ENCODE measurements around the gene FAT4.

Gene FAT4

DNA sequence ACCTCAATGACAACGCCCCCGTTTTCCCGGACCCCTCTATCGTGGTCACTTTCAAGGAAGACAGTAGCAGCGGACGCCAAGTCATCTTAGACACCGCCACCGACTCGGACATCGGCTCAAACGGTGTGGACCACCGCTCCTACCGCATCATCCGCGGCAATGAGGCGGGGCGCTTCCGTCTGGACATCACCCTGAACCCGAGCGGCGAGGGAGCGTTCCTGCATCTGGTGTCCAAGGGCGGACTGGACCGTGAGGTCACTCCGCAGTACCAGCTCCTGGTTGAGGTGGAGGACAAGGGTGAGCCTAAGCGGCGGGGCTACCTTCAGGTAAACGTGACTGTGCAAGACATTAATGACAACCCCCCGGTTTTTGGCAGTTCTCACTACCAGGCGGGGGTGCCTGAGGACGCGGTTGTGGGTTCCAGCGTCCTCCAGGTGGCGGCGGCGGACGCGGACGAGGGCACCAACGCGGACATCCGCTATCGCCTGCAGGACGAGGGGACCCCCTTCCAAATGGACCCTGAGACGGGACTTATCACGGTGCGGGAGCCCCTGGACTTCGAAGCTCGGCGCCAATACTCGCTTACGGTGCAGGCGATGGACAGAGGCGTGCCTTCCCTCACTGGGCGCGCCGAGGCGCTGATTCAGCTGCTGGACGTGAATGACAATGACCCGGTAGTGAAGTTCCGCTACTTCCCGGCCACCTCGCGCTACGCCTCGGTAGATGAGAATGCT, 2.2 kb downstream of the FAT4 start:
- DNase-seq, result no peak

DNA sequence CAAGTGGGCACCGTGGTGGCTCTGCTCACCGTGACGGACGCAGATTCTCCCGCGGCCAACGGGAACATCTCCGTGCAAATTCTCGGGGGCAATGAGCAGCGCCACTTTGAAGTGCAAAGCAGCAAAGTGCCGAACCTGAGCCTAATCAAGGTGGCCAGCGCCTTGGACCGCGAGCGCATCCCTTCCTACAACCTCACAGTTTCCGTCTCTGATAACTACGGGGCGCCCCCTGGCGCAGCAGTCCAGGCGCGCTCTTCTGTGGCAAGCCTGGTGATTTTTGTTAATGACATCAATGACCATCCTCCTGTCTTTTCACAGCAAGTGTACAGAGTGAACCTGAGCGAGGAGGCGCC, 2.7 kb downstream of the FAT4 start:
- no peak for DNase-seq

DNA sequence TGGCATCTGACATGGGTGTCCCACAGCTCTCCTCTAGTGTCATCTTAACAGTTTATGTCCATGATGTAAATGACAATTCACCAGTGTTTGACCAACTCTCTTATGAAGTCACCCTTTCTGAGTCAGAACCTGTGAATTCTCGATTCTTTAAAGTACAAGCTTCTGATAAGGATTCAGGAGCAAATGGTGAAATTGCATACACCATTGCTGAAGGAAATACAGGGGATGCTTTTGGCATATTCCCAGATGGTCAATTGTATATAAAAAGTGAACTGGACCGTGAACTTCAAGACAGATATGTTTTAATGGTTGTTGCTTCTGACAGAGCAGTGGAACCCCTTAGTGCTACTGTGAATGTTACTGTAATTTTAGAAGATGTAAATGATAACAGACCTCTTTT, 4.6 kb downstream of the FAT4 start:
- no peak for DNase-seq

DNA sequence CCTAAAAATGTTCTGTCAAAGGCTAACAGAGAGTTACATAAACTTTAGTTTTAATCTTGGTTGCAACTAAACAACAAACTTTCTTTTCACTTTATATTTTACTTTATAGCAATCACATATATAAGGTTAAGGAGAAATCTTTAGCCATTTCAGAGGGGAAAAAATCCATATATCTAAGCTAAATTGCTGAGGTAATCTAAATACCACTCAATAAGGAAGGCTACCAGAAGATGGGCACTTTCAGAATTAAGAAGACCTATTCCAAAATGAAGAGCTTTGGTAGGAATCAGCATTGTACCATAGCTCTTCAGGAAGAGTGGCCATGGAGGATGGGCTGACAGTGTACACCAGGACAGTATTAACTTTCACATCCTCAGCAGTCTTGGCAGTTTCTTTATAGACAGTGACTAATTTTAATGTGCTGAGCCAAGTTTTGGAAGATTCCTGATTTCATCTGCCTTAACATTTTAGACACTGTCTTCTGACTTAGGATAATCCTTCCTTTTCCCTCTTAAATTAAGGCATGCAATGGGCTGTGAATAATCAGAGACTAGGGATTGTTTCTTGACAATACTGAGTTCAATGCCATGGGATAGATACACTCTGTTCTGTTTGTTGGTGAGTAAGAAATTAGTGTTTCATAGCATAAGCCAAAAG, 7.1 kb downstream of the FAT4 start:
- DNase-seq, result no peak

DNA sequence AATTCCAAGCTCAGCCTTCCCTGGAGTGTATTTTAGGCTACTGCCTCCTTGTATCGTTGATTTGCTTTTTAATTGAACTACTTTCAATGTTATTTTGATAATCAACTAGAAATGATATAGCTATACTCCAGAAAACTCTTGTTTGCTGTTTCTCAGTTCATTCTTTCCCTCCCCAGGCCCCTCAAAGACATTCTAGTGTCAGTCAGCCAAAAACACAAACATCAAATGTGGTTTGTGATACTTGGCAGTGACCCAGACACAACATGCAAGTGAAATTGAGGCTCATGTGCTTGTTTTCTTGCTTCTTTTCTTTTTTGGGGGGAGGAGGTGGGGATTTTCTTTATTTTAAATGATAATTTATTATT, 7.6 kb downstream of the FAT4 start:
- DNase-seq, result no peak

DNA sequence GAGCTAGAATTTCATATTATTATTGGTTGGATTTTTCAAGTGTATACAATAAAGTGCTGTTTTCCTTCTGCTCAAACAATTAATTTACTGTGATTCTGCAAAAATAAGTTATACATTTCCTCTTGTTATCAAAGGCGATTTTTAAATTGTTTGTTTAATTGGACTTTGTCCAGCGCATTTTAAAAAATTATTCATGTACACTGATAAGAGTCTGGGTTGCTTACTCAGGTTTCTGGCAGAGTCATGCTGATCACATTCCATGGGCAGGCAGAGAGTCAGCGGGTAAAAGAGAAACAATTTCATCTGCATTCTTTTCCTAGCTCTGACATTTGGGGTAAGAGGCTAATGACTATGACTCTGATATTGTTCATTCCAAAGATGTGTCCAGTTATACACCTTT, 8.9 kb downstream of the FAT4 start:
- DNase-seq, result no peak

DNA sequence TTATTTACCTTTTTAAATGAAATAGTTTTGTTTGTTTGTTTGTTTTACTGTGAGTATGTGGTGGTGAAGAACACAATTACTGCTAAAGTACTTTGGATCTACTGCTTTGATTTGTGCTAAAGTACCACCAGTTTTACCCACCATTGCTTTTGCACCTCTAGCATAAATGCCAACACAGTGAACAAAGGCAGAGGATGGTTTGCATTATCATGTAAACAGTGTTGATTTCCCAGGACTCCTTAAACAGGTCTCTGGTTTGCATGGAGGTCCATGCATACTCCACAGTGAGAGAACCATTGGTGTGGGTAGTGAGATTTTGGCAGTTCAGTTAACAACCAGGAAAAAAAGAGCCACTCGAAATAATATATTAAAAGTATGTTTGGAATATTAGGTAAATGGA, 11.0 kb downstream of the FAT4 start:
- DNase-seq, result no peak

DNA sequence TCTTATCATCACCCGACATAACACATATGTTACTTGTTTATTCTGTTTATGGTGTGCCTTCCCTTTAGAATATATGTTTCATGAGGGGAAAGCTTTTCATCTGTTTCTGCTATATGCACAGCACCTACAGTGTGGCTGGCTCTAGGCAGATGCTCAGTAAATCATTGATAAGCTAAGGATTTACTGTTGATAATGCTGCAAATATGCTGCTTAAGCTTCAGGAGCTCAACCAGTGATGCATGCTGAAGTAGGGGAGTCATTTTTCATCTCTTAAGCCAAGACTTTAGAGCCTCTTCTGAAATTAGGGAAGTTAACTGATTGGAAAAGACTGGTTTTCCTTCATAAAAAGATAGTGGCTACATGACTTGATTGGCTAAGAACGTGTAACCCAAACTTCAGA, 16.4 kb downstream of the FAT4 start:
- DNase-seq, result no peak

DNA sequence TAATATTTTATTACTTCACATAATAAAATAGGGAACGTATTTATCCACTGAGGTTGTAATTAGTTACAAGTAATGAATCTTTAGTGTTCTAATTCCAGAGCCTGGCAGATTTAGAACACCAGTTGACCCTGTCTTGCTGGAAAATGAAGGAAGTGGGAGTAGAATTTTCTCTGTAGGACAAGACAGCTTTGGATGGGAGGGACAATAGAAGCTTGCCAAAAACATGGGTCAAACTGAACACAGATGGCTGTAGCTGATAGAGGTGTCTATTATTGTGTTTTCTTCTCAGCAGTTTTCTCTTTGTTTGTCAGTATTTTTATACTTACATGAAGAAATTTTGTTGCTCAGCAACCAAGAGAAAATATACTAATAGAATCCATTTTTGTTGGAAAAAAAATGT, 20.2 kb downstream of the FAT4 start:
- no peak for DNase-seq

DNA sequence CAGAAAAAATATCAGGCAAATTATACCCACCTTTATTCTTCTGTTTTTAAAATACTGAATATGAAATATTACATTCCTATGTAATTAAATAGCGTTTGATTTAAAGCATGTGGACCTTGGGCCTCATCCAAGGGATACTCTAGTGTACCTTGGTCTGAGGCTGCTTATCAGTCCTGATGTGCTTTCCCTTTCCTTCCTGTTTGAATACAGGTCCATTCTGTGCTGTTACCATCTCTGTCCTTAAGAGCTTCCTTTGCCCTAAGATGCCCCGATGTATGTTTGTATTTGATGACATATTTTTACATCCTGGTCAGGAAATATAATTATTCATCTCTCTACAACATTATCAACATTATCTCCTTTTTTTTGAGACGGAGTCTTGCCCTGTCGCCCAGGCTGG, 24.1 kb downstream of the FAT4 start:
- DNase-seq, result no peak

DNA sequence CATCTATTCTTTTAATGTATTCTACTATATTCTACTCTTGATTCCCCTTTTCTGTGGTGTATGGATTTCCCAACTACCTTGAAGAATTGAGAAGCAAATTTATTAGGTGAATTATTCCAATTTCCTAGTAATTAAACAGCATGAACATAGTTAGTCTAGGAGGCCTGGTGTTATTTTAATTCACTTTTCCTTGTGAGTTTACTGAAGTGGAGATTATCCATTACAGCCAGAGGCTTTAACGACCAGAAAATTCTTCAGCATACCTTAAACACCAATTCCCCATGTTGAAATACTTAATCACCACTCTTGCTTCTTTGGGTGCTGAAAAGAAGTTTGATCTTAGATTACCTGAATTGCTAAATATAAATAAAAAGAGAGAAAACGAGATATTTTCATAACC, 29.4 kb downstream of the FAT4 start:
- DNase-seq, result no peak

DNA sequence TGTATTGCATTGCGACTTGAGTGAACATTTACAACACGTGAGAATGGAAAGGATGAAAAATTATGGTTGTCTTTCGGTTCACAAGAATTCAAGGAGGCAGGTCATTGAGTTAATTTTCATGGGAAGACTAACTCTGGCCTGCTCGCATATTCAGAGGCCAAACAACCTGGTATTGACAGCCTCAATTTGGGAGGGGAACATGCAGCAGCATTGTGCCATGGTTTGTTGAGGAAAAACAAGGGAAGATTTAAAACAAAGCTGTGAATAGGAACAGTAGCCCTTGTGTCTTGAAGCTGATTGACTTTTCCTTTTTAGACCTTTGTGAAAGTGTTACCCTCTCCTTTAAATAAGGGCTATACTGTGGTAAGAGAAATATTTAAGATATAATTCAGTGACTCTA, 31.9 kb downstream of the FAT4 start:
- no peak for DNase-seq

DNA sequence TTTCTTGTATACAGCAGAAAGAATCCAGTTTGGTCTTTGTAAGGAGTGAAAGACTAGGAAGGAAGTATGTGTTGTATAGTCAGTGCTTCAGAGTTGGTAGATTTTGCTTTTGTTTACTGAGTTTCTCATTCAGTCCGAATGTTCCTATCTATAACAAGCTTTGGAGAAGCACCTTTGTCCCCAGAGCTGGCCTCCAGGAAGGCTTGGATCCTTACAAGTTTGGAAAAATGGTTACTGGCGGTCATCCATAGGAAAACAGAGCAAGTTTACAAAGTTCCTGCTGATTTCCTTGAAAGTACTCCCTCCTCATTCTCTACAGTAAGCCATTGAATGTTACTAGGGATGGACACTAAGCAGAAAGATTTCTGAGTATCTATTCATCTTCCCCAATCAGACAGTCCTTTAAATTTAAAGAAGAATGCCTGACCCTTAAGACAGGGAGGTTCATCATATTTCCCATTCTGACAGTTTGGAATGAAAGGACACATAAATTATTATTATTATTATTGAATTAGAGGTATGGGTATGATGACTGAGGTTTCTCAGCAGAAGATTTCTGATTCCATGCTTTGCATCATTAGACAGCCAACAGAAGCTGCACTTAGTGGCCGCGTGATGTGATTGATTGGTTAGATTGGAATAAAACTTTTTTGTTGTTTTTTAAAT, 35.8 kb downstream of the FAT4 start:
- no peak for DNase-seq

DNA sequence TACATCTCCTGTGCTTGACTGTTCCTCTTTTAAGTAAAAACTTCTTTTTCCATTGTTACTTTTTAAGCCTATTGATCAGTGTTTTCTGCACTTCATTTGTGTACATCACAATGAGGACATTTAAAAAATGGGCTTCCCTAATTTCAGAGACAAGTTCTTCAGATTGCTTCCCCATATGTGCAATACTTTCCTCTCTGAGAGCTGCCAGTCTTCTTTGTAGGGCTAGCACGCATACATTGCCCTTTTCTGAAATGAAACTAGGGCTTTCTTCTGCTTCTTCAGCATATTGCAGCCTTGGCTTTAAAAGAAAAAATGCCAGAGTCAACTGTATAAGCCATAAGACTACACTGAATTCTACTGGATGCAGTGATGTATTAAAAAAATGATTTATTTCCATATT, 37.8 kb downstream of the FAT4 start:
- DNase-seq, result no peak

DNA sequence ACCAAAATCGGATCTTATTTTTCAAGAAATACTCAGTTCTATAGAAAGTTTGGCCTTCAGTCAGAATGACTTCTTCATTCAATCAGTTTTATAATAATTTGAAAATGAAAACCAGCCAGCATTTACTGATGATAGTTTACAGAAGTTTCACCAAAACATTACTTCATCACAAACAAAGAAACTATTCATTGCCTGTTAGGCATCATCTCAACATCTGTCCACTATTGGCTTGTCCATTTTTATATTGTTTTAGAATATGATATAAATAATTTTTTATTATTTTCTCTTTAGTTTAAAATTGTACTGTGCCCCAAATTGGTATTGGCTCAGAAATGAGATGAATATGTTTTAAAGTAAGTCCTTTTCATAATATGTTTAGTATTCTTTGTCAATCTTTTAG, 38.4 kb downstream of the FAT4 start:
- DNase-seq, result no peak

DNA sequence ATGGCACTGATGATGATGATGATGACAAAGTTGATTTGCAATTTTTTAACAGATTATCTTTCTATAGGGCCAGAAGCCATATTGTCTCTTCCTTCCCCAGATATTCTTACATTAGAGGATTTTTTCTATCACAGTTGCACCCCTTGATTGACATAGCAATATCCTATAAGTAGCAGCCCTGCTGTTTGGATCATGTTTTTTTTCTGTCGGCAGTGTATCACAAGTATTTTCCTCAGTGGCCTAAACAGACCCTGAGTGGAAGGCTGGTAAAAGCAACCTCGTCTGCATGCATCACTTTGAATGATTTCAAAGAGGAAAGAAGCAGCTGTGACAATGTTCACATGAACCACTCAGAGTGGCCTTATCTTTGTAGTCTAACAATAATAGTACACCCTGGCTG, 41.0 kb downstream of the FAT4 start:
- no peak for DNase-seq

DNA sequence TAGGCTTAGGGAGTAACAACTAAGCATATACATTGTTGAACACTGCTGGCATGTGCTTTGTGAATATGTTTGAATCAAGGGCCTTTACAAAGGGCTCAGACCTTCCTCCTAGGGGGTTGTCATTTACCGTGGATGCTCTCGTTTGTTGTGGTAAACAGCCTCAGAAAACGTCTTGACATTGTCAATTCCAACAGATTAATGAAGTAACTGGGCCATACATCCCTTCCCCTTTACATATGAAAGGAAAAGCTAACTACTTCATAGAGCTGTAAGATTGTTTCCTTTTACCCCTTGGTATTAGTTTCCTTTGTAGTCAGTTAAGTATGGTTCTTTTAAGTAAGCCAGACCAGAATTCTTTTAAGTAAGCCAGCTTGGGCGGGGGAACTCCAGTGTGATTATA, 42.9 kb downstream of the FAT4 start:
- DNase-seq, result no peak

DNA sequence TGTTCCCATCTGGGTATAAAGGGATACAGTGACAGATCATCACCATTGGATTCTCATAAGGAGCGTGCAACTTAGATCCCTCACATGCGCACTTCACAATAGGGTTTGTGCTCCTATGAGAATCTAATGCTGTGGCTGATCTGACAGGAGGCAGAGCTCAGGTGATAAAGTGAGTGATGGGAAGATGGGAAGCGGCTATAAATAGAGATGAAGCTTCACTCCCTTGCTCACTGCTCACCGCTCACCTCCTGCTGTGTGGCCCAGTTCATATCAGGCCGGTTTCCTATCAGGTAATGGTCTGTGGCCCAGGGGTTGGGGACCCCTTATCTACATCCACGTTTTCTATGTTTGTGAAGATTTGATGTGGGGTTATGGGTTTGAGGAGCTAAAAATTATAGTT, 43.7 kb downstream of the FAT4 start:
- DNase-seq, result no peak

DNA sequence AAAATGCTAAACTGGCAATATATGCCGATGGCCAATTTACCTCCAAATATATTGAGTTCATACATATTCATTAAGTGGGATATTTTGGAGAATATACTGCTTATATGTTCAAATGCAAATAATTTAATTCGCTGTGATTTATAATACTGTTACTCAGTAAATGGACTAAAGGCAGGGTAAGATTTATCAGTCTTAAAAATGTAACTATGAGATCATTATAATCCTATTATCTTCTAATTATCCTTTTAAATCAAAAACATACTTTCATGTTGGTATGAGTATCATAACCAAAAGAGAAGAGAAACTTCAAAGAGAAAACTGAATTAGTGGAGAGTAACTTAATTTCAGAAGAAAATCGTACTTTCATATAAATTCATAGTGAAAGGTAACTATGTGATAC, 44.6 kb downstream of the FAT4 start:
- no peak for DNase-seq

DNA sequence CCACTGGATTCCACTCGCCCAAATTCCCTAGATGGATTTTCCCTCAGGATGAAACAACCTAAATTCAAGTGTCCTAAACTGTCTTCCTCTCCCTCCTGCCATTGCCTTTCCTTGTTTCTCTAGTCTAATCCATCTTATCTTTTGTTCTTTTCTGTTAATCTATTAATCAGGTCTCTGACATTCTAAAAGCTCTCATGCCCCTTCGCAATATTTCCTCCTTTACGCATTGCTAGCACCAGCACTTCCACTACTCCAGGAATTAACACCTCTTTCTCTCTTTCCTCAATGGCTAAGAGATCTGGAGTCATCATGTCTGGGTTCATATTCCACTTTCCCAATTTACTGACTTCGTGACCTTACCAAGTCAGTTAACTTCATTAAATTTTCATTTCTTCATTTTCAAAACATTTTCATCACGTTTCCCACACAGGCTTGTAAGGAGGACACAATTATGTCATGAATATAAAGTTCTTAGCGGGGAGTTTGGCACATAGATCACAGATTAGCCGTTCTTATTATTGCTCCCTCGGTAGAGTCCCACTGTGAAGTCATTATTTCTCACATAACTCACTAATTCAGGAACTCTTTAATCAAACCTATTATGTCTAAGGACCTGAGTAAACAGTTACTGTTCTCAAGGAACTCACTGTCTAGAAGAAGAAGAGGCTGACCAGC, 45.3 kb downstream of the FAT4 start:
- DNase-seq, result no peak

DNA sequence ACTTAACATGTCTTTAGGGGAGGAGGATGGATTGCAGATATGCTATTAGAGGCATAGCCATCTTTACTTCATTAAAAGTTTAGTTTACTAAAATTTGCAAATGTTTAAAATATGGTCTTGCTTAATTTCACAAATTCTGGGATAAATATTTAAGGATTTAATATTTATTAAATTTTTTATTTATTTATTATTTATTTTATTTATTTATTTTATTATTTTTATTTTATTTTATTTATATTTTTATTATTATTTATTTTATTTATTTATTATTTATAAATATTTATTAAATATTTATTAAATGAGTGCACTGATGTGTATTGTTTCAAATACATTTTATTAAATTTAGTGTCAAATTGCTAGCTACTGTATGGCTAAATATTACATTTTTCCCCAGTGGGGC, 46.0 kb downstream of the FAT4 start:
- DNase-seq, result no peak

Measured in NCI-H2171 (cell line).